GM13976 (cell line): ENCODE measurements around the gene DNAAF9.

Experiments
- DNase-seq: peaks from one replicate; pipeline ENCODE4 v3.0.0; 2012; ENCODE audit warnings: low spot score
- CTCF ChIP-seq: IDR thresholded peaks from 2 replicates; pipeline ENCODE4 v1.5.1; 2012; ENCODE audit warnings: borderline replicate concordance, mild to moderate bottlenecking; ENCODE audit not compliant: insufficient read depth; ENCODE audit errors: extremely low read depth, missing control alignments, control extremely low read depth
- in situ Hi-C: fragments of 300-500 bp; cut with MboI; formaldehyde crosslinking; loops from one replicate; pipeline ENCODE4 v1.12.0; 2022; ENCODE audit warnings: low sequenced_read_pairs, mixed read lengths, inconsistent platforms; ENCODE audit not compliant: unreplicated experiment

Gene DNAAF9

GRCh38 chr20:3407040-3407770 is at the start of gene DNAAF9:
TSS of gene DNAAF9 (minus strand) at chr20:3407669. CDS start at chr20:3407557, 112 bp downstream.
- in situ Hi-C loops: no loop called here
- DNase-seq: peak; percentile 72
- TF ChIP-seq CTCF: no peak

GRCh38 chr20:3456648-3457047 is 49.2 kb upstream of the DNAAF9 start:
- no peak for DNase-seq
- TF ChIP-seq CTCF: no peak
- in situ Hi-C loops: no loop called here

- no peak for DNase-seq
Measured at GRCh38 chr20:3454831-3455230, 47.4 kb upstream of the DNAAF9 start.

GRCh38 chr20:3452690-3453089 is 45.2 kb upstream of the DNAAF9 start:
- in situ Hi-C loops: no loop called here
- no peak for TF ChIP-seq CTCF
- no peak for DNase-seq

More at GRCh38 chr20:3454831-3455230, 47.4 kb upstream of the DNAAF9 start:
- TF ChIP-seq CTCF: no peak
- in situ Hi-C loops: no loop called here

GRCh38 chr20:3452136-3452535 is 44.7 kb upstream of the DNAAF9 start:
- no peak for TF ChIP-seq CTCF
- no peak for DNase-seq
- in situ Hi-C loops: no loop called here

- DNase-seq: no peak
- TF ChIP-seq CTCF: no peak
- in situ Hi-C loops: no loop called here
Measured at GRCh38 chr20:3449319-3449718, 41.9 kb upstream of the DNAAF9 start.
